Fibroblast of villous mesenchyme (primary cell): ENCODE results near the gene NAA11. TPM values are rescaled to one million over a fixed set of nuclear protein-coding genes. Genes with fewer than 3 reads are reported as not detected.

Source experiments
- DNase-seq: peaks from one replicate; pipeline ENCODE4 v3.0.0-alpha.2; 2010; ENCODE audit warnings: low read depth
- H3K4me3 ChIP-seq: 2 replicates; pipeline ENCODE4 v1.5.1; 2011; ENCODE audit warnings: low read depth, mild to moderate bottlenecking, low read length
- CTCF ChIP-seq: IDR thresholded peaks from 2 replicates; pipeline ENCODE4 v1.5.1; 2012; ENCODE audit warnings: low read depth, mild to moderate bottlenecking, low read length; ENCODE audit not compliant: insufficient read depth
- total RNA-seq: library from RNA; depleted of rRNA; stranded (reverse); fragments of >200 nt; gene quantifications from 2 replicates; pipeline ENCODE4 v1.2.3, GENCODE V29; 2012

The NAA11 gene
- total RNA-seq, 1 donor = not detected

- TF ChIP-seq CTCF = no peak
- no peak overlapping the region for H3K4me3 ChIP-seq
- DNase-seq = no peak
Observed at GRCh38 chr4:79315891-79316290, 10.0 kb downstream of the NAA11 start.

GRCh38 chr4:79311279-79311678, 14.6 kb downstream of the NAA11 start:
- TF ChIP-seq CTCF = no peak

GRCh38 chr4:79308971-79309370, 16.9 kb downstream of the NAA11 start:
- DNase-seq = no peak
- TF ChIP-seq CTCF = no peak
- H3K4me3 ChIP-seq = no peak overlapping the region

More at GRCh38 chr4:79311279-79311678, 14.6 kb downstream of the NAA11 start:
- H3K4me3 ChIP-seq = no peak overlapping the region
- DNase-seq = no peak

- no peak overlapping the region for H3K4me3 ChIP-seq
- DNase-seq = no peak
- TF ChIP-seq CTCF = no peak
Observed at GRCh38 chr4:79308137-79308536, 17.7 kb downstream of the NAA11 start.

GRCh38 chr4:79306795-79307194, 19.1 kb downstream of the NAA11 start:
- no peak for DNase-seq
- H3K4me3 ChIP-seq = no peak overlapping the region
- TF ChIP-seq CTCF = no peak

GRCh38 chr4:79300280-79300679, 25.6 kb downstream of the NAA11 start:
- no peak for TF ChIP-seq CTCF
- no peak overlapping the region for H3K4me3 ChIP-seq
- no peak for DNase-seq

GRCh38 chr4:79298484-79298883, 27.4 kb downstream of the NAA11 start:
- no peak overlapping the region for H3K4me3 ChIP-seq
- DNase-seq = no peak
- no peak for TF ChIP-seq CTCF
